GM12875 (cell line): ENCODE measurements around the gene HRCT1.
"Not testable (repeated sequence)": the region's sequence is repeated elsewhere in the genome, so short reads cannot be mapped to it uniquely, and the experiment has no call there.

Experiments used
- H3K4me3 ChIP-seq: one replicate; pipeline ENCODE4 v1.5.1; 2011; ENCODE audit warnings: low read depth, low read length, control low read depth
- CTCF ChIP-seq: IDR thresholded peaks from 2 replicates; pipeline ENCODE4 v1.5.1; 2011; ENCODE audit warnings: low read depth, mild to moderate bottlenecking, control low read depth, inconsistent platforms, low read length, moderate library complexity, borderline replicate concordance; ENCODE audit not compliant: insufficient read depth

HRCT1 gene

GRCh38 chr9:35912791-35913400, 6.9 kb downstream of the HRCT1 start:
- no peak overlapping the region for H3K4me3 ChIP-seq
- no peak for TF ChIP-seq CTCF

- not testable (repeated sequence) for H3K4me3 ChIP-seq
Observed at GRCh38 chr9:35913429-35913828, 7.4 kb downstream of the HRCT1 start.

- no peak for TF ChIP-seq CTCF
- no peak overlapping the region for H3K4me3 ChIP-seq
Observed at GRCh38 chr9:35914301-35914807, 8.4 kb downstream of the HRCT1 start.

GRCh38 chr9:35915681-35916294, 9.8 kb downstream of the HRCT1 start:
- H3K4me3 ChIP-seq, result no peak overlapping the region
- TF ChIP-seq CTCF, result no peak

- no peak overlapping the region for H3K4me3 ChIP-seq
- TF ChIP-seq CTCF, result no peak
Observed at GRCh38 chr9:35917261-35917660, 11.3 kb downstream of the HRCT1 start.

GRCh38 chr9:35918780-35919179, 12.8 kb downstream of the HRCT1 start:
- TF ChIP-seq CTCF, result no peak

GRCh38 chr9:35919212-35920008, 13.4 kb downstream of the HRCT1 start:
- TF ChIP-seq CTCF, result no peak

More at GRCh38 chr9:35918780-35919179, 12.8 kb downstream of the HRCT1 start:
- no peak overlapping the region for H3K4me3 ChIP-seq

More at GRCh38 chr9:35919212-35920008, 13.4 kb downstream of the HRCT1 start:
- no peak overlapping the region for H3K4me3 ChIP-seq
